OCI-LY7 (cell line): ENCODE measurements around the gene SLC10A3. TPM values are rescaled to one million over a fixed set of nuclear protein-coding genes. Genes with fewer than 3 reads are reported as not detected.

Source experiments
- BruUV-seq: library from RNA; stranded (reverse); fragments of 400-500 nt; replicated peaks from 2 replicates; lab custom pipeline; 2021; lab: Mats Ljungman, UMichigan
- CTCF ChIA-PET: fragments of 300-600 bp; sonication (Branson Sonifier 250); formaldehyde crosslinking; loops from one replicate; lab custom pipeline; 2022; ENCODE audit warnings: antibody characterized with exemption; ENCODE audit not compliant: unreplicated experiment; lab: Charles Lee
- POLR2A ChIA-PET: fragments of 300-600 bp; sonication (Branson Sonifier 250); formaldehyde crosslinking; loops from one replicate; lab custom pipeline; 2022; ENCODE audit warnings: antibody characterized with exemption; lab: Charles Lee
- DNase-seq: peaks from one replicate; pipeline ENCODE4 v3.0.0-alpha.2; 2015; ENCODE audit warnings: low spot score
- H2AFZ ChIP-seq: fragments of 200-600 bp; sonication (generic), shearing (Covaris generic); 2 replicates; pipeline ENCODE4 v1.6.1; 2014; ENCODE audit warnings: mild to moderate bottlenecking, antibody characterized with exemption, low read length, moderate library complexity
- H3K27ac ChIP-seq: fragments of 200-600 bp; sonication (generic); 2 replicates; pipeline ENCODE4 v1.5.1; 2014; ENCODE audit warnings: mixed run types, low read depth, mild to moderate bottlenecking, moderate library complexity, low read length, inconsistent platforms; ENCODE audit not compliant: poor library complexity, severe bottlenecking
- H3K36me3 ChIP-seq: fragments of 200-600 bp; sonication (generic); 2 replicates; pipeline ENCODE4 v1.6.1; 2014; ENCODE audit warnings: mild to moderate bottlenecking, antibody characterized with exemption, low read length, moderate library complexity, mixed read lengths; ENCODE audit not compliant: insufficient read depth
- H3K4me1 ChIP-seq: fragments of 200-600 bp; sonication (generic); 2 replicates; pipeline ENCODE4 v1.5.1; 2014; ENCODE audit warnings: mild to moderate bottlenecking, low read length; ENCODE audit not compliant: insufficient read depth, poor library complexity, severe bottlenecking
- H3K4me2 ChIP-seq: fragments of 200-600 bp; sonication (generic); 2 replicates; pipeline ENCODE4 v1.6.1; 2014; ENCODE audit warnings: mild to moderate bottlenecking, low read length
- H3K4me3 ChIP-seq: fragments of 200-600 bp; sonication (generic); 2 replicates; pipeline ENCODE4 v1.5.1; 2014; ENCODE audit warnings: mild to moderate bottlenecking, low read depth, low read length; ENCODE audit not compliant: poor library complexity, severe bottlenecking
- H3K79me2 ChIP-seq: fragments of 200-600 bp; sonication (generic); 2 replicates; pipeline ENCODE4 v1.6.1; 2016; ENCODE audit warnings: low read depth, mild to moderate bottlenecking, low read length, moderate library complexity, mixed read lengths; ENCODE audit not compliant: insufficient read depth
- H3K9me2 ChIP-seq: fragments of 200-600 bp; sonication (generic); 2 replicates; pipeline ENCODE4 v1.6.1; 2016; ENCODE audit warnings: mild to moderate bottlenecking, low read length, mixed read lengths; ENCODE audit not compliant: insufficient read depth
- H3K9me3 ChIP-seq: fragments of 200-600 bp; sonication (generic); 2 replicates; pipeline ENCODE4 v1.6.1; 2014; ENCODE audit warnings: mild to moderate bottlenecking, mixed run types, low read length, mixed read lengths
- H4K20me1 ChIP-seq: fragments of 200-600 bp; sonication (generic); 2 replicates; pipeline ENCODE4 v1.6.1; 2014; ENCODE audit warnings: mild to moderate bottlenecking, antibody characterized with exemption, low read length, moderate library complexity, mixed read lengths; ENCODE audit not compliant: insufficient read depth
- EZH2phosphoT487 ChIP-seq: fragments of 200-600 bp; sonication (generic); IDR thresholded peaks from 2 replicates; pipeline ENCODE4 v1.6.1; 2018; ENCODE audit warnings: low read depth, borderline replicate concordance, mild to moderate bottlenecking, mixed run types, antibody characterized with exemption, low read length, moderate library complexity, mixed read lengths
- intact Hi-C: fragments of 100-400 bp; cut with micrococcal nuclease; formaldehyde crosslinking; loops from one replicate; pipeline ENCODE4 v1.10.0; 2022; ENCODE audit not compliant: unreplicated experiment
- total RNA-seq, 2 experiments: library from RNA; depleted of rRNA in 1 of 2; stranded (reverse); fragments of >200 nt in 1 of 2; shearing (Covaris generic) in 1 of 2; gene quantifications; 2 replicates each; pipeline ENCODE4 v1.2.3, GENCODE V29; 2014 to 2022
- TF ChIP-seq, protein P1 (sequence below): fragments of 200-600 bp; sonication (generic); conservative IDR thresholded peaks from 2 replicates; pipeline ENCODE4 v1.5.1; 2014; ENCODE audit warnings: mild to moderate bottlenecking, antibody characterized with exemption, low read length, moderate library complexity, mixed read lengths

Gene SLC10A3
- total RNA-seq, 2 experiments from 2014 or later: 14.1 to 15.6 TPM

DNA sequence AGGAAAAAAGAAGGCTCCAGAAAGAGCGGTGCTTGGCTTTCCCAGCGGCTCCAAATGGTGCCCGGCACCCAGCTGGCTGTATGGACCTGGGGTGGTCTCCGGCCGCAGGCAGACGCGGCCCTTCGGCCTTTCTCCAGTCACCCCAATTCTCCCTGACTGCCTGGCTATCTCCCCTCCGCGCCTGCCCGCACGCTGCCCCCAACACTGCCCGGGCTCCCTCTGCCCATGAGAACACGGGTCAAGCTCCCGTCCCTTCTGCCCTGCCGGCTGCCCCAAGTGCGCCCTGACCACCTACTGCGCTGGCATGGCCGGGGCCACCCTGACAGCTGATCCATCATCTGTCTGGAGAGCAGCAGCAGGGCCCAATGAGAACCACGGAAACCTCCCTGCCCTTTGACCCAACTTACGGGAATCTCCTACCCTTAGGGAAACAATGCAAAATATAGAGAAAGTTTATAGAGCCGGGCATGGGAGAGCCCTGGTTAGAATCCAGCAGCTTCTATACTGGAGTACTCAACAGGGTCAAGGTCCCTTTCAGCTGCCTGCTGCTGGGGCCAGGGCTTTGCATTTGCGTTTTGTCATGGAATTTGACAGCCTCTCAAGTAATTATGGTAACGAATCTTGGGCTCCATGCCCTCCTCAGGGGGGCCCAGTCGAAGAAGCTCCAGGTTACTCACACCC, 26.8 kb upstream of the SLC10A3 start:
- TF ChIP-seq EZH2phosphoT487: no peak
- TF ChIP-seq, protein P1, sequence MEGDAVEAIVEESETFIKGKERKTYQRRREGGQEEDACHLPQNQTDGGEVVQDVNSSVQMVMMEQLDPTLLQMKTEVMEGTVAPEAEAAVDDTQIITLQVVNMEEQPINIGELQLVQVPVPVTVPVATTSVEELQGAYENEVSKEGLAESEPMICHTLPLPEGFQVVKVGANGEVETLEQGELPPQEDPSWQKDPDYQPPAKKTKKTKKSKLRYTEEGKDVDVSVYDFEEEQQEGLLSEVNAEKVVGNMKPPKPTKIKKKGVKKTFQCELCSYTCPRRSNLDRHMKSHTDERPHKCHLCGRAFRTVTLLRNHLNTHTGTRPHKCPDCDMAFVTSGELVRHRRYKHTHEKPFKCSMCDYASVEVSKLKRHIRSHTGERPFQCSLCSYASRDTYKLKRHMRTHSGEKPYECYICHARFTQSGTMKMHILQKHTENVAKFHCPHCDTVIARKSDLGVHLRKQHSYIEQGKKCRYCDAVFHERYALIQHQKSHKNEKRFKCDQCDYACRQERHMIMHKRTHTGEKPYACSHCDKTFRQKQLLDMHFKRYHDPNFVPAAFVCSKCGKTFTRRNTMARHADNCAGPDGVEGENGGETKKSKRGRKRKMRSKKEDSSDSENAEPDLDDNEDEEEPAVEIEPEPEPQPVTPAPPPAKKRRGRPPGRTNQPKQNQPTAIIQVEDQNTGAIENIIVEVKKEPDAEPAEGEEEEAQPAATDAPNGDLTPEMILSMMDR: no peak
- H3K79me2 ChIP-seq: no peaks in the 10 kb centered on the region
- no peak overlapping the region for H3K27ac ChIP-seq
- ChIA-PET POLR2A (interaction anchor here (0.9 to 1.2 kb wide), 3 partner anchors 21 to 30 kb away, joined by 3 to 5 read pairs (median 3); partner anchors contain the start of genes SLC10A3 and UBL4A), CTCF (interaction anchor here (1.4 kb wide), 1 partner anchor 10 kb away, joined by 3 read pairs; no protein-coding TSS in a partner anchor)
- DNase-seq: no peak
- intact Hi-C loops: loop anchor here (5.0 kb wide), 1 partner anchor 40 kb away; the partner anchor contains the start of gene LAGE3
- H4K20me1 ChIP-seq: no peaks in the 10 kb centered on the region
- H3K9me2 ChIP-seq: no peaks in the 10 kb centered on the region
- no peaks in the 10 kb centered on the region for H3K36me3 ChIP-seq
- peak overlapping the region; percentile 79 for H3K4me2 ChIP-seq
- H2AFZ ChIP-seq: no peak overlapping the region
- H3K4me3 ChIP-seq: no peak overlapping the region
- no TSS peak for BruUV-seq
- H3K9me3 ChIP-seq: no peaks in the 10 kb centered on the region
- peaks cover 13% of the 10 kb centered on the region for H3K4me1 ChIP-seq

DNA sequence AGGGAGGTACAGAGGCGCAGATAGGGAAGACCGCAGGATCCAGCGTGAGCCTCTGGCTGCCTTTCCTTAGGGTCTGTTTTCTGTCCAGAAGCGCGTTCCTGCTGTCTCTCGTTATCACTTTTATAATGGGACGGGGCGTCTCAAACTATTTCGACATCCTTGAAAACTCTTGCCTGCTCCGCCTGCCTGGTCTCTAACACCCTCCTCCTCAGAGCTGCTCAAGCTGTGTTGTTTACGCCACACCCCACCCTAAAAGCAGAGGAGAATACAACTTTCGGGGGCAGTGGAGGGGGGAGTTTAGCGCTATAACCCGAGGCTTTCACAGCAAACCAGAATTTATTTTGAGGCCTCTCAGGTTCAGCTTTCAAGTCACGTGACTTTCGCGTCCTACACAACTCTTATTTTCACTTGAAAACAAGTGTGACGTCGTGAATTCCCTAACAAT, 26.2 kb upstream of the SLC10A3 start:
- Histone ChIP-seq H3K36me3 (no peaks in the 10 kb centered on the region), H3K4me3 (peak overlapping the region; percentile 91), H3K79me2 (no peaks in the 10 kb centered on the region), H3K4me1 (peaks cover 13% of the 10 kb centered on the region), H4K20me1 (no peaks in the 10 kb centered on the region), H3K9me3 (no peaks in the 10 kb centered on the region), H3K27ac (no peak overlapping the region), H2AFZ (peak overlapping the region; percentile 88), H3K9me2 (no peaks in the 10 kb centered on the region), H3K4me2 (peak overlapping the region; percentile 79)
- intact Hi-C loops: loop anchor here (5.0 kb wide), 1 partner anchor 39 kb away; the partner anchor contains the start of gene LAGE3
- ChIA-PET POLR2A (interaction anchor here (0.6 to 1.2 kb wide), 4 partner anchors 11 to 30 kb away, joined by 3 to 4 read pairs (median 4); partner anchors contain the start of gene UBL4A), CTCF (interaction anchor here (1.4 kb wide), 1 partner anchor 11 kb away, joined by 3 read pairs; no protein-coding TSS in a partner anchor)
- no peak for DNase-seq
- TSS peak; percentile 87 for BruUV-seq
- no peak for TF ChIP-seq EZH2phosphoT487
- TF ChIP-seq, protein P1: no peak
